Fibroblast of lung (primary cell): ENCODE data around the gene MDN1. TPM values are rescaled to one million over a fixed set of nuclear protein-coding genes. Genes with fewer than 3 reads are reported as not detected.

Source experiments
- DNase-seq, 2 donors: peaks; one replicate each; pipeline versions ENCODE4 v3.0.0 to v3.0.0-alpha.2; 2010; ENCODE audit warnings: low read depth in 2 of 2
- H2AFZ ChIP-seq: 2 replicates; pipeline ENCODE4 v1.5.1; 2012; ENCODE audit warnings: low read length, control low read depth, inconsistent platforms
- H3K27ac ChIP-seq: 2 replicates; pipeline ENCODE4 v1.5.1; 2011; ENCODE audit warnings: low read length, control low read depth; ENCODE audit not compliant: insufficient read depth
- H3K27me3 ChIP-seq: 2 replicates; pipeline ENCODE4 v1.5.1; 2011; ENCODE audit warnings: mild to moderate bottlenecking, low read length; ENCODE audit not compliant: control insufficient read depth, insufficient read depth
- H3K36me3 ChIP-seq: 2 replicates; pipeline ENCODE4 v1.5.1; 2011; ENCODE audit warnings: low read length; ENCODE audit not compliant: control insufficient read depth, insufficient read depth
- H3K4me1 ChIP-seq: 2 replicates; pipeline ENCODE4 v1.5.1; 2011; ENCODE audit warnings: low read length; ENCODE audit not compliant: control insufficient read depth, insufficient read depth; ENCODE audit errors: extremely low read depth
- H3K4me2 ChIP-seq: 2 replicates; pipeline ENCODE4 v1.5.1; 2011; ENCODE audit warnings: low read length, control low read depth; ENCODE audit not compliant: insufficient read depth; ENCODE audit errors: extremely low read depth
- H3K4me3 ChIP-seq, 4 experiments: fragments of 200-600 bp in 1 of 4; sonication (generic) in 1 of 4; replicated peaks in 1 of 4; 2 replicates each; pipeline ENCODE4 v1.5.1; 2011 to 2016; ENCODE audit warnings: low read length in 4 of 4, low read depth in 3 of 4, mild to moderate bottlenecking in 3 of 4, control low read depth in 2 of 4, inconsistent platforms in 1 of 4, mixed read lengths in 1 of 4; ENCODE audit not compliant: insufficient read depth in 1 of 4; ENCODE audit errors: control extremely low read depth in 1 of 4
- H3K79me2 ChIP-seq: 2 replicates; pipeline ENCODE4 v1.5.1; 2012; ENCODE audit warnings: mild to moderate bottlenecking, low read length, inconsistent platforms; ENCODE audit not compliant: control insufficient read depth, insufficient read depth
- H3K9ac ChIP-seq: 2 replicates; pipeline ENCODE4 v1.5.1; 2011; ENCODE audit warnings: mild to moderate bottlenecking, low read length, control low read depth; ENCODE audit not compliant: insufficient read depth
- H3K9me3 ChIP-seq: 2 replicates; pipeline ENCODE4 v1.5.1; 2012; ENCODE audit warnings: low read depth, low read length; ENCODE audit not compliant: control insufficient read depth, insufficient read depth
- H4K20me1 ChIP-seq: 2 replicates; pipeline ENCODE4 v1.5.1; 2011; ENCODE audit warnings: low read length; ENCODE audit not compliant: control insufficient read depth, insufficient read depth; ENCODE audit errors: extremely low read depth
- CTCF ChIP-seq, 2 donors: IDR thresholded peaks in 1 of 2; conservative IDR thresholded peaks in 1 of 2; 1 replicate in 1 of 2; 2 replicates in 1 of 2; pipeline ENCODE4 v1.5.1; 2011 to 2012; ENCODE audit warnings: low read length in 2 of 2, control low read depth in 1 of 2, inconsistent platforms in 1 of 2, low read depth in 1 of 2, mild to moderate bottlenecking in 1 of 2
- EZH2 ChIP-seq: IDR thresholded peaks from 2 replicates; pipeline ENCODE4 v1.5.1; 2012; ENCODE audit warnings: low read length, control low read depth, mild to moderate bottlenecking; ENCODE audit errors: missing control alignments
- polyA plus RNA-seq, 2 donors: library from polyadenylated mRNA; depleted of rRNA in 1 of 2; stranded (reverse) in 1 of 2; unstranded in 1 of 2; fragments of >200 nt; gene quantifications; 2 replicates each; pipeline ENCODE4 v1.2.1, GENCODE V29; 2011 to 2012; ENCODE audit warnings: missing spikeins in 1 of 2
- total RNA-seq: library from RNA; depleted of rRNA; stranded (reverse); fragments of >200 nt; gene quantifications from 2 replicates; pipeline ENCODE4 v1.2.1, GENCODE V29; 2014

Gene MDN1
- total and polyA plus RNA-seq, 2 donors (not counting 1 experiment from before 2014, with no cell fraction given), result 5.9 to 23.5 TPM

DNA sequence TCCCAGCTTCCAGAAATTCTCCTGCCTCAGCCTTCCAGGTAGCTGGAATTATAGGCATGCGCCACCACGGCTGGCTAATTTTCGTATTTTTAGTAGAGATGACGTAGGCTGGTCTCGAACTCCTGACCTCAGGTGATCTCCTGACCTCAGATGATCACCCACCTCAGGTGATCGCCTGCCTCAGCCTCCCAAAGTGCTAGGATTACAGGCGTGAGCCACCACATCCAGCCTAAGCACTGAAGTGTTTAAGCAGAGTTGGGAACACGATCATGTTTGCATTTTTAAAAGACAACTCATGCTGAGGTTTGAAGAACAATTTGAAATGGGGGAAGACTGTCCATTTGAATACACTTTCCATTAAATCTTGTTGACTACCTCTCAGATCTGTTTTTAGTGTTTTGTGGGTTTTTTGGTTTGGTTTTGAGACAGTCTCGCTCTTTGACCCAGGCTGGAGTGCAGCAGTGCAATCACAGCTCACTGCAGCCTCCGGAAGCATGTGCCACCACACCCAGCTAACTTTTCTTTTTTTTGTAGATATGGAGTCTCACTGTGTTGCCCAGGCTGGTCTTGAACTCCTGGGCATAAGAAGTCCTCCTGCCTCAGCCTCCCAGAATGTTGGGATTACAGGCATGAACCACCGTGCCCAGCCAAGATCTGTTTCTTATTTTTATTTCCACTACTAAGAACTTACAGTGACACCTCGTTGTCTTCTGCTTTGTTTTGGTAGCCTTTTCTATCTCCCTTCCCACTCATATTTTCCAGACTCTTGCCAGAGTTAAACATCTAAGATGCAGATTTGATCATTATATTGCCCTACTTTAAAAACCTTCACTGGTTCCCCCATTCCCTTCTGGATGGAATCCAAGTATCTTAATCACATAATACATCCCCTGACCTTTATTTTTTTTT, 15.5 kb upstream of the MDN1 start:
- Histone ChIP-seq H3K27me3 (no peaks in the 10 kb centered on the region), H2AFZ (no peak overlapping the region), H3K9me3 (no peaks in the 10 kb centered on the region), H4K20me1 (peaks cover 2% of the 10 kb centered on the region), H3K4me2 (no peak overlapping the region), H3K27ac (no peak overlapping the region), H3K36me3 (peaks cover 4% of the 10 kb centered on the region), H3K79me2 (peaks cover 26% of the 10 kb centered on the region), H3K9ac (no peak overlapping the region), H3K4me1 (no peaks in the 10 kb centered on the region), H3K4me3 (no peak overlapping the region)
- peak in 1 of 2 donors; percentile 51 for DNase-seq
- no peak for TF ChIP-seq CTCF (conservative IDR thresholded peaks at IDR 0.05 in 1 of 2, IDR thresholded peaks at IDR 0.05 in 1 of 2; ENCODE audit: low read depth in 1 of 2, low read length in 2 of 2)
- no peak for TF ChIP-seq EZH2

- Histone ChIP-seq H3K9me3 (no peaks in the 10 kb centered on the region), H3K27ac (peak overlapping the region; percentile 55), H3K27me3 (no peaks in the 10 kb centered on the region), H3K4me3 (peak overlapping the region; percentile 37 to 97 (median 78)), H3K4me2 (peak overlapping the region; percentile 91), H3K4me1 (no peaks in the 10 kb centered on the region), H3K9ac (peak overlapping the region; percentile 56), H3K79me2 (peaks cover 22% of the 10 kb centered on the region), H4K20me1 (no peaks in the 10 kb centered on the region), H2AFZ (peak overlapping the region; percentile 71), H3K36me3 (peaks cover 4% of the 10 kb centered on the region)
- TF ChIP-seq CTCF (conservative IDR thresholded peaks at IDR 0.05 in 1 of 2, IDR thresholded peaks at IDR 0.05 in 1 of 2; ENCODE audit: low read depth in 1 of 2, low read length in 2 of 2), result no peak
- no peak for TF ChIP-seq EZH2
- no peak for DNase-seq
These were observed 10.7 kb upstream of the MDN1 start for GRCh38 chr6:89830170-89830809.

GRCh38 chr6:89829472-89830169, 10.0 kb upstream of the MDN1 start, which contains the start of gene CASP8AP2:
CASP8AP2 (plus strand) TSS chr6:89829880.
- Histone ChIP-seq H3K27ac (peak within 1 kb of the TSS; percentile 55), H3K79me2 (peaks cover 22% of the 10 kb centered on the region), H3K9ac (peak within 1 kb of the TSS; percentile 56), H3K4me2 (peak within 1 kb of the TSS; percentile 91), H2AFZ (peak within 1 kb of the TSS; percentile 96), H3K9me3 (no peaks in the 10 kb centered on the region), H3K4me3 (peak within 1 kb of the TSS; percentile 67 to 97 (median 80)), H3K27me3 (no peaks in the 10 kb centered on the region), H4K20me1 (no peaks in the 10 kb centered on the region), H3K36me3 (peaks cover 4% of the 10 kb centered on the region), H3K4me1 (no peaks in the 10 kb centered on the region)
- peak; percentile 98 to 99 for DNase-seq
- TF ChIP-seq EZH2, result no peak
- no peak for TF ChIP-seq CTCF (conservative IDR thresholded peaks at IDR 0.05 in 1 of 2, IDR thresholded peaks at IDR 0.05 in 1 of 2; ENCODE audit: low read depth in 1 of 2, low read length in 2 of 2)
